Measurements from ENCODE around the gene WDR93.

WDR93 gene

GRCh38 chr15:89690276-89691218, at the start of gene WDR93, which contains the start of gene PEX11A:
Gene WDR93 (plus strand): TSS chr15:89690811. CDS start chr15:89701747, 10,936 bp downstream.
Gene PEX11A (minus strand): TSS chr15:89690754. CDS start chr15:89690632, 122 bp downstream.
- H3K27me3 ChIP-seq (ENCODE audit: control insufficient read depth, low read length): no peaks in the 10 kb centered on the region
- H3K4me1 ChIP-seq (ENCODE audit: control insufficient read depth, low read length): peaks cover 43% of the 10 kb centered on the region
- H3F3A ChIP-seq (ENCODE audit: control insufficient read depth, insufficient read depth): peaks cover 29% of the 10 kb centered on the region
- H3K9me3 ChIP-seq (ENCODE audit: control insufficient read depth, insufficient read depth, low read length): no peaks in the 10 kb centered on the region
- H3K79me2 ChIP-seq (ENCODE audit: control insufficient read depth, low read length): no peaks in the 10 kb centered on the region
- TF ChIP-seq EZH2phosphoT487 (IDR thresholded peaks at IDR 0.05; ENCODE audit: borderline replicate concordance, low read length): no peak
- TF ChIP-seq CTCF (IDR thresholded peaks at IDR 0.05; ENCODE audit: low read depth, low read length, poor library complexity, severe bottlenecking): no peak
- H3K27ac ChIP-seq (ENCODE audit: low read depth, low read length): no peak within 1 kb of the TSS
- no peaks in the 10 kb centered on the region for H3K9me2 ChIP-seq (replicated peaks; ENCODE audit: control insufficient read depth, low read length)
- peak within 1 kb of the TSS; percentile 92 for H3K4me2 ChIP-seq (ENCODE audit: low read length)
- no peaks in the 10 kb centered on the region for H3K36me3 ChIP-seq (ENCODE audit: control insufficient read depth, low read length)
- no peaks in the 10 kb centered on the region for H4K20me1 ChIP-seq (ENCODE audit: control insufficient read depth, insufficient read depth, low read depth, low read length)
- peak within 1 kb of the TSS; percentile 83 for H3K4me3 ChIP-seq (ENCODE audit: low read length)

DNA sequence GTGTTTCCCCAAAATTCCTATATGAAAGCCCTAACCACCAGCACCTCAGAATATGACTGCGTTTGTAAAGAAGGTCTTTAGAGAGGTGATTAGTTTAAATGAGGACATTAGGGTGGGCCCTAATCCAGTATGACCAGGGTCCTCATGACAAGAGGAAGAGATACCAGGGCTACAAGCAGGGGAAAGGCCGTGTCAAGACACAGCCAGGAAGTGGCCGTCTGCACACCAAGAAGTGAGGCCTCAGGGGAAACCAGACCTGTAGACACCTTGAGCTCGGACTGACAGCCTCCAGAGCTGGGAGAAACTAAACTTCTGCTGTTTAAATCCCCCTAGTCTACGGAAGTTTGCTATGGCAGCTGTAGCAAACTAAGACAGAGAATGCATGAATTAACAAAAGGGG, 49.6 kb upstream of the WDR93 start:
- Histone ChIP-seq H3K4me2 (ENCODE audit: low read length) (no peak overlapping the region), H4K20me1 (ENCODE audit: control insufficient read depth, insufficient read depth, low read depth, low read length) (no peaks in the 10 kb centered on the region), H3K36me3 (ENCODE audit: control insufficient read depth, low read length) (no peaks in the 10 kb centered on the region), H3K4me3 (ENCODE audit: low read length) (no peak overlapping the region), H3K79me2 (ENCODE audit: control insufficient read depth, low read length) (no peaks in the 10 kb centered on the region), H3K9me3 (ENCODE audit: control insufficient read depth, insufficient read depth, low read length) (no peaks in the 10 kb centered on the region), H3F3A (ENCODE audit: control insufficient read depth, insufficient read depth) (no peaks in the 10 kb centered on the region), H3K27ac (ENCODE audit: low read depth, low read length) (no peak overlapping the region), H3K9me2 (replicated peaks; ENCODE audit: control insufficient read depth, low read length) (no peaks in the 10 kb centered on the region), H3K27me3 (ENCODE audit: control insufficient read depth, low read length) (no peaks in the 10 kb centered on the region), H3K4me1 (ENCODE audit: control insufficient read depth, low read length) (no peaks in the 10 kb centered on the region)
- TF ChIP-seq CTCF (IDR thresholded peaks at IDR 0.05; ENCODE audit: low read depth, low read length, poor library complexity, severe bottlenecking) (no peak), EZH2phosphoT487 (IDR thresholded peaks at IDR 0.05; ENCODE audit: borderline replicate concordance, low read length) (no peak)

- Histone ChIP-seq H4K20me1 (ENCODE audit: control insufficient read depth, insufficient read depth, low read depth, low read length) (no peaks in the 10 kb centered on the region), H3K4me2 (ENCODE audit: low read length) (no peak overlapping the region), H3K9me2 (replicated peaks; ENCODE audit: control insufficient read depth, low read length) (no peaks in the 10 kb centered on the region), H3K36me3 (ENCODE audit: control insufficient read depth, low read length) (no peaks in the 10 kb centered on the region), H3F3A (ENCODE audit: control insufficient read depth, insufficient read depth) (no peaks in the 10 kb centered on the region), H3K79me2 (ENCODE audit: control insufficient read depth, low read length) (no peaks in the 10 kb centered on the region), H3K9me3 (ENCODE audit: control insufficient read depth, insufficient read depth, low read length) (no peaks in the 10 kb centered on the region), H3K27ac (ENCODE audit: low read depth, low read length) (no peak overlapping the region), H3K4me1 (ENCODE audit: control insufficient read depth, low read length) (no peaks in the 10 kb centered on the region), H3K4me3 (ENCODE audit: low read length) (no peak overlapping the region), H3K27me3 (ENCODE audit: control insufficient read depth, low read length) (no peaks in the 10 kb centered on the region)
- TF ChIP-seq EZH2phosphoT487 (IDR thresholded peaks at IDR 0.05; ENCODE audit: borderline replicate concordance, low read length): no peak
- TF ChIP-seq CTCF (IDR thresholded peaks at IDR 0.05; ENCODE audit: low read depth, low read length, poor library complexity, severe bottlenecking): no peak
Observed at GRCh38 chr15:89642106-89642505, 48.5 kb upstream of the WDR93 start.
